ENCODE data around the gene PRL.

PRL gene

GRCh38 chr6:22237526-22237925 lies 59.3 kb downstream of the PRL start:
- TF ChIP-seq, protein P1, sequence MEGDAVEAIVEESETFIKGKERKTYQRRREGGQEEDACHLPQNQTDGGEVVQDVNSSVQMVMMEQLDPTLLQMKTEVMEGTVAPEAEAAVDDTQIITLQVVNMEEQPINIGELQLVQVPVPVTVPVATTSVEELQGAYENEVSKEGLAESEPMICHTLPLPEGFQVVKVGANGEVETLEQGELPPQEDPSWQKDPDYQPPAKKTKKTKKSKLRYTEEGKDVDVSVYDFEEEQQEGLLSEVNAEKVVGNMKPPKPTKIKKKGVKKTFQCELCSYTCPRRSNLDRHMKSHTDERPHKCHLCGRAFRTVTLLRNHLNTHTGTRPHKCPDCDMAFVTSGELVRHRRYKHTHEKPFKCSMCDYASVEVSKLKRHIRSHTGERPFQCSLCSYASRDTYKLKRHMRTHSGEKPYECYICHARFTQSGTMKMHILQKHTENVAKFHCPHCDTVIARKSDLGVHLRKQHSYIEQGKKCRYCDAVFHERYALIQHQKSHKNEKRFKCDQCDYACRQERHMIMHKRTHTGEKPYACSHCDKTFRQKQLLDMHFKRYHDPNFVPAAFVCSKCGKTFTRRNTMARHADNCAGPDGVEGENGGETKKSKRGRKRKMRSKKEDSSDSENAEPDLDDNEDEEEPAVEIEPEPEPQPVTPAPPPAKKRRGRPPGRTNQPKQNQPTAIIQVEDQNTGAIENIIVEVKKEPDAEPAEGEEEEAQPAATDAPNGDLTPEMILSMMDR (IDR thresholded peaks at IDR 0.05; ENCODE audit: low read depth, low read length): no peak
- no peak for DNase-seq (ENCODE audit: extremely low read depth, low read depth)

All from AG09319 (cell line).